Cerebellar nuclear complex (tissue), 1 donor: Measurements from ENCODE around the gene VIPAS39.

Experiments used
- DNase-seq, 2 experiments: peaks; one replicate each; lab custom pipeline; 2025; lab: John Stamatoyannopoulos, UW

The VIPAS39 gene

DNA sequence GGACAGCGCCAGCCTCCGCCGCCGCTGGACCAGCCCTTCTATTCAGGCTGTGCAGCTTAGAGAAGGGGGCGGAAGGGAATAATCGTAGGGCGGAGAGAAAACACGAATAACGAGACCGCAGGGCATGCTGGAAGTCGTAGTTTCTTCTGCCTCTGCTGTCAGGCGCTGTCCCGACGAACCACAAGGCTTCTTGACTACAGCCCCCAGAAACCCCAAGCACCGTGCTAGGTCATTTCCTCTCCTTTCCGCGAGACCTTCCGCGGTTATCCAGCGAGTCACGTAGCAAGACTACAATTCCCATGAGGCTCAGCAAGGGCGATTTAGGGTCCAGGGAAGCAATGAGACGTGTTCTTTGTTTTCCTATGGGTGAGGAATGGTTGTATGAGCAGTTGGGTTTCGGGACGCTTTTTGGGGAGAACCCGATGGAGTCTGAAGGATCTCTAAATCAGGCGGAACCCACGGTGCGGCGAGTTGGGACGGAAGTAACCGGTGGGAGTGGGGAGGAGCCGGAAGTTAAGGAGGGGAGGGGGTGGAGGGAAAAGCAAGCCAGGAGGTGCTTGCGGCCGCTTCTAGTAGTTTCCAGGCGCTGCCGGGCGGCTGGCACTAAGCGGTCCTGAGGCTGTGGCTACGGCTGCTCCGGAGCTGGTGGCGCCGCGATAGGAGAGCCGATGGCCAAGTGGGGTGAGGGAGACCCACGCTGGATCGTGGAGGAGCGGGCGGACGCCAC lies at the start of gene VIPAS39, which contains the start of gene AHSA1:
Gene VIPAS39 (minus strand): TSS at position 80 of the 727 bp plus-strand sequence. CDS start 3,499 bp downstream, outside the sequence.
Gene AHSA1 (plus strand): TSS at position 572 of the 727 bp plus-strand sequence. CDS start 97 bp downstream, at position 669.
- peak; percentile 71 to 93 for DNase-seq

DNA sequence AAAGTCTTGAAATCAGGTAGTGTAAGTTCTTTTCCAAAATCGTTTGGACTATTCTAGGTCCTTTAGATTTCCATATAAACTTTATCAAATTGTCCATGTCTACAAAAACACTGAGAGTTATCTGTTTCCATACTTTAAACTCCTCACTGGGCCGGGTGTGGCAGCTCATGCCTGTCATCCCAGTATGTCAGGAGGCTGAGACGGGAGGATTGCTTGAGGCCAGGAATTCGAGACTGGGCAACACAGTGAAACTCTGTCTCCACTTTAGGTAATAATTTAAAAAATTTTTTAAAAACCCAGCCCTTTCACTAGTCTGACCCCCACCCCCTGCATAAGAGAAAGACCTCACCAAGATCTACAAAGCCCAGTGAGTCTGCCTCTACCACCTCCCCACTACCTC lies 47.6 kb upstream of the VIPAS39 start:
- no peak for DNase-seq

DNA sequence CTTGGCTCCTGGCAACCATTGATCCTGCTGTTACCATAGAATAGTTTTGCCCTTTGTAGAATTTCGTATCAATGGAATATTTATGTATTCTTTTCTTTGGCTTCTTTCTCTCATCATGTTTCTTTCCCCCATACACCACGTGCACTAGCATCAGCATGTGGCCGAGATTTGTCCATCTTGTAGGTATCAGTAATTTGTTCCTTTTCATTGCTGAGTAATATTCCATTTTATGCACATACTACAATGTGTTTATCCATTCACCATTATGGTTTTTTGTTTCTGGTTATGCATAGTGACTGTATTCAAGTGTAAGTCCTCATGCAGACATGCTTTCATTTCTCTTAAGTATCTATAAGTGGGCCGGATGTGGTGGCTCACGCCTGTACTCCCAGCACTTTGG lies 45.7 kb upstream of the VIPAS39 start:
- DNase-seq: no peak

DNA sequence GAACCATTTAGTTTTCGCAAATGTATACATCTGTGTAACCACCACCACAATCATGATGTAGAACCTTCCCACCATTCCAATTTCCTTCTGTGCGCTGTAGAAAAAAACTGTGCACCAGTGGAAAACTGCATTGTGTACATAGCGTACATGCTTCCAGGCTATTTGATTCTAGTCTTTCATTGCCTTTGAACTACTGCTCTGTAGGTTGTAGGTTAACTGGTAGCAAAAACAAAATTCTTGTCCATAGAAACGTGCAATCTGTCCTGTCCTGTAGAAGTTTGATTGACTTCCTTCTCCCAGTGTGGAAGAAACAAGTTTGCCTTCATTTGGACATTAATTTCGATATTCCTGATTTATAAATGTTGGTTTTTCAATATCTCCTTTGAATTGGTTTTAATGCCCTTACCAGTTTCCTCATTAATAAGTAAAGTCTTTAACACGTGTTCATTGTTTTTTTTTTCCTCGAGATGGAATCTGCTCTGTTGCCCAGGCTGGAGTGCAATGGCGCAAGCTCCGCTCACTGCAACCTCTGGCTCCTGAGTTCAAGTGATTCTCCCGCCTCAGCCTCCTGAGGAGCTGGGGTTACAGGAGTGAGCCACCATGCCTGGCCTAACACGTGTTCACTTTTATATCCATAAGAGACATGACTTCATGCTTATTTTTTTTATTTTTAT lies 44.8 kb upstream of the VIPAS39 start:
- DNase-seq: no peak

DNA sequence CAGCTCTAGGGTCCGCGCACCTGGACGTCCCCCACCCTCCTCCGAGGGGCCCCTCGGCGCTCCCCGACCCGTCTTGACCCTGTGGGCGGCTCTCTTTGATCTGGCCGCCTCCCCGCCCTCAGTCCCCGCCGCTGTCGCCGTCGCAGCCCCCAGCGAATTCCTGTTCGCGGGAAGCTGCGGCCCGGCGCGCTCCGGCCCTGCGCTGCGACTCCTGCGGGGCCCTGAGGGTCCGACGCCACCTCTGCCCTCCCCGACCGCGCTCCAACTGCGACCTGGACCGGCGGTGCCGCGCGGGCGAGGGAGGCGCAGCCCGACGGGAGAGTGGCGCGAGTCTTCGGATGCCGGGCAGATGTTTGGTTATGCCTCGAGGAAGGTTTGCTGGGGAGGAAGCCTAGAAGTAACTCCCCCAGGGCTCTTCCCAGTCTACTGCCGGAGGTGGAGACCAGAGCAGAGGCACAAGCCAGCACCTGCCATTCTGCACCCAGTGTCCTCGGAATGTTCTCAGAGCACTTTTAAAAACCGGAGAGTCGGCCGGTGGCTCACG lies 41.7 kb upstream of the VIPAS39 start:
- DNase-seq: no peak

DNA sequence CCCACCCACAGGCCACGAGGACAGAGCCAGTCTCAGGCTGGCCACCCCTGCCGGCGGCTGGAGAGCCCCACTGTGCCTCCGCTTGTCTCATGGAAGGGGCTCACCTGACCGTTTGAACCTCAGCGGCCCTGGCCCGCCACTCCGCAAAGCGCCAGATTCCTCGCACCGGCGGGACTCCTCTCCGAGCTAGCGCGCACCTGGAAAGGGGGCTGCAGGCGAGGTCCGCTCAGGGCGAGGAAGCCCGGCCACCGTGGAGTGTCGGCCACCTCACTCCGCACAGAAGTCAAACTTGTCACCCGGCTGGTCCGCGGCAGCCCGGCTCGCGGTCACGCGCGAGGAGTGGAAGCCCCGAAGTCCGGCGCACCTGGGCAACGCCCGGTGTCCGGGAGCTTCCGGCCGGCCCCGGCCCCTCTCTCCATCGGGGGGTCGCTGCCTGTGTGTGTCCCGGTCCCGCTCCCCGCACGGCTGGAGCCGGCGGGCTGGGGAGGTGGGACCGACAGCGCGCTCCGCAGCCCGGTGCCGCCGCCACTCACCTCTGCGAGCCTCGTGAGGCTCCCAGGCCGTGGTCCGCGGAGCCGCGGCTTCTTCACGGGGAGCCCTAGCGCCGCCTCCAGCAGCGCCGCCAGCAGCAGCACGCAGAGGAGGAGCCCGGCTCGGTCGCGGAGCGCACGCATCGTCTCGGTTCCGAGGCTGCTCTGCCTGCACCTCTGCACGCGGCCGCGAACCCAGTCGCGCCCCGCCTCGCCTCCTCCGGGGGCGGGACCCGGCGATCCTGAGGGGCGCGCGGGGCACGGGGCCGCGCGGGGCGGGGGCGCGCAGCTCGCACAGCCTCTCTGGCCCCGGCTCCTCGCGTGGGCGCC lies 40.9 kb upstream of the VIPAS39 start, which contains the start of gene ISM2:
Gene ISM2 (minus strand): TSS at position 697 of the 860 bp plus-strand sequence. CDS start 23 bp downstream, at position 674.
- DNase-seq: no peak

DNA sequence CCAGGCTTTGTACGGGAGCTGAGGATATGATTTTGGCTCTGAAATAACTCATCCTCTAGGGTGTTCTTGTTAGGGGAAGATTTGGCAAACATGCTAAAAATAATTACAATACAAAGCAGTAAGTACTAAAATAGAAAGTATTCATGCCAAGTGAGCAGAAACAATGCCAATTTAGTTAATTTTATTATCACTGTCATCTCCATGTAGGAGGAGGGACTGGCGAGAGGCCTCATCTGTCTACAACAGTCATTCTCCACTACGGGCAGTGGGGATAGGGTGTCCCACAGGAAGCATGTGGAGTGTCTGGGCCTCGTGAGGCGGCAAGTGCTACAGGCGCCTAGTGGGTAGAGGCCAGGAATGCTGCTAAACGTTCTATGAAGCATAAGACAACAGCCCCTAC lies 37.9 kb upstream of the VIPAS39 start:
- no peak for DNase-seq

DNA sequence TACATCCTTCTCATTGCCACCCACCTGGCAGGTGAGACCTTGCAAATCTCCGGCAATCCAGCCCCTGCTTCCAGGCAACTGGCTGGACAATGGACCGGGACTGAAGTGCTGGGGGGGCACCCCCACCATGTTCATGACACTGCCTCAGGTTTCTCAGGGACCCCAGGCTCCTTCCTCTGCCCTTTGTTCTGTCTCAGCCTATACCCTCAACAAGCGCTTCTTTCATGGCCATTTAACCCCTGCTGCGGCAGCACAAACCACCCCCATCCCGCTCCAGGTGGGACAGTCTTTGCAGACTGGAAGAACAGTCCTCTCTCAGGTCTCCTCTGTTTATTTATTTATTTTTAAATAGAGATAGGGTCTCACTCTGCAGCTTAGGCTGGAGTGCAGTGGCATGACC lies 33.7 kb upstream of the VIPAS39 start:
- no peak for DNase-seq

DNA sequence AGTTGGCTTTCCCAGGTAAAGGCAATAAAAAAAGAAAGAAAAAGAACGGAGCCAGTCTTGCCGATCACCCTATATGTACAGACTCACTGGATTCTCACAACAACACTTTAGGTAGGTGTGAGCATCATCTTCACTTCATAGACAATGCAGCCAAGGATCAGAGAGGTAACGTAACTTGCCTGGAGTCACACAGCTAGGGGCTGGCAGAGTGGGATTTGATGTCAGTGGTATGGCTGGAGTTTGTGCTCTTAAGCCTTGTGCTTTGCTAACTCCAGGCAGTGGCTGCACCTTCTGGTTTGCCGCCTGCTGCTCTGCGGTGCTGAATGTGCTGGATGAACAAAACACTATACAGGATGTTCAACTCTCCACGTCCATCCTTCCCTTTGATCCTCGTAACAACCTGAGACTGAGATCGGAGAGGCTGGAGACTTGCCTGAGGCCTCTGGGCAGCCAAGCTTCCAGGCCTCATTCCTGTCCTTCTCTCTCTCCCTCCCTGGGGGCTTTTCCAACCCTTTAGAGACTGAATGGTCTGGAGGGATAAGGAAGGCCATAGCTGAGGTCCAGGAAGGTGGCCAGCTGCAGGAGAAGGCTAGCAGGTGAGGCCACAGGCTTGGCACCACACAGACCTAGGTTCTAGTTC lies 33.1 kb upstream of the VIPAS39 start:
- no peak for DNase-seq

DNA sequence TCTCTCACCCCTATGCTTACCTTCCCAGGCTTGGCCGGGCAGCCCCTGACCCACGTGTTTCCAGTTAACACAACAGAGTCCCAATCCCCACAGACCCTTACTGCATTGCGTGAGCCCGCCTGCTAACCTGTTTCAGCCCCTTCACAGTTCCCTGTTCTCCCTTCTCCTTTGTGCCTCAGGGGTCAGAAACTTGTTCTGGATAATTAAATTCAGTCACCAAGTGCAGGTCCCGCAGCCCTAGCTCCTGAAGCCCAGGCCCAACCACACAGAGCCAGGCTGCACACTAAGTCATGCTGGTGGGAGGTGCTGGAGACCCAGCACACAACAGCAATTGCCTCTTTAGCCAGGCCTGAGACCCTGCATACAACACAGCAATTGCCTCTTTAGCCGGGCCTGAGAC lies 31.6 kb upstream of the VIPAS39 start:
- DNase-seq: no peak

DNA sequence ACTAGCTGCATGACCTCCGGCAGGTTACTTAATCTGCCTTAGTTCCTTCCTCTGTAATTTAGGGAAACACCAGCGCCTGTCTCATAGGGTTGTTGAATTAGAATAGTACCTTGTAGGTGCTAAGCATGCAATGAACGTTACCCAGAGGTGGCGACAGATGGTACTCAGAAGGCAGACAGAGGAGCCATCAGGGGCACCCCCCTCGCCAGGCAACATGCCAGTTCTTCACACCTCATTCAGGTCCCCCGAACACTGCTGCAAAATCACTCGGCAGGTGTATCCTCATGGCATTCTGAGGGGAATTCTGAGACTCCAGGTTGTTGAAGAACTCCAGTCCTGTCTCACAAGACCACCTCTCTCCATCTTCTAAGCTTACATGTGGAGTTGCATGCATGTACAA lies 31.2 kb upstream of the VIPAS39 start:
- DNase-seq: no peak

DNA sequence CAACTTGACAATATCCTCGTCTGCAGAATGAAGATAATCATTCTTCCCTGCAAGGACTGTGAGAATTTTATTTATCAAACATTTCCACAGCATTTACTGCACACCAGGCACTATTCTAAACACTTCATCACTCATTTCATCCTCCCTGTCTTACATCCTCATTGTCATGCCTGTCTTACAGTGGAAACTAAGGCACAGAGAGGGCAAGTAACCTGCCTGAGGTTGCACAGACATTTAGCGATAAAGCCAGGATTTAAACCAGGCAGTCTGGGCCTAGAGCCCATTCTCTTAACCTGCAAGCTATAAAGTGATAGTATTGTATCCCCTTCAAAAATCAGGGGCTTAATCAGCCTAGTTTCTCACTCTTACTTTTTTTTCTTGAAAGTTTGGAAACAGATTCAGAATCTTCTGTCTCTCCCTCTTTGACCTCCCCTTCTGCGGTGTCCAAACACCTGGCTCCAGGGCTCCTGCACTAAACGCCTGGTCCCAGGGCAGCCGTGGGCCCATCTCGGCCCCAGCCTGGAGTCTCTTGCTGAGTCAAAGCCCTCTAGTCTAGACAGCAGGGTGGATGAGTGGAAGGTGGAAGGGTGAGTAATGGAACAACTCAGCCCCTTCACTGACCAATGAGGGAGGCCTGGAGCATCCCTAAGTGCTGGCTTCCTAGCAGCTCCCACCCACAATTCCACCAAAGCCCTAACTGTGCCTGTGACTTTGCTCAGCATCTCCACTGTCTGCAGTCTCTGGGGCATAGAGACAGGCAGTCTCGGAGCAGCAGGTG lies 28.7 kb upstream of the VIPAS39 start:
- no peak for DNase-seq

DNA sequence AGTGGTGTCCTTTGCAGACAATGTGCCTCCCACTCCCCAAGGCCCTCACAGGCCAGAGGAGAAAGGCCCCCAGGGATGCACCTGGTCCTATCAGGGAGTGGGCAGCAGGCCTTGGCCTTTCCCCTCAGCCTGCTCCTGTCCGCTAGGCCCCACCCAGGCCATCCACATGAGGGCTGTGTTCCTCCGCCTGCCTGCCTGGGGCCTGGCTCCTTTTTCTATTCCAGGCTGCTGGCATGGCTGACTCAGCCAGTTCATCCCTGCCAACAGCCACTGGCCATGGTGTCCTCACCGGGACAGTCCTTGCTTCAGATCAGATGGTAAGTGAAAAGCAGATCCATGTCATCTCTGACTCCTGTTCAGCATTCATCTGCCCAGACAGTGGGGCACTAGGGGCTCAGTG lies 27.9 kb upstream of the VIPAS39 start:
- DNase-seq: no peak

DNA sequence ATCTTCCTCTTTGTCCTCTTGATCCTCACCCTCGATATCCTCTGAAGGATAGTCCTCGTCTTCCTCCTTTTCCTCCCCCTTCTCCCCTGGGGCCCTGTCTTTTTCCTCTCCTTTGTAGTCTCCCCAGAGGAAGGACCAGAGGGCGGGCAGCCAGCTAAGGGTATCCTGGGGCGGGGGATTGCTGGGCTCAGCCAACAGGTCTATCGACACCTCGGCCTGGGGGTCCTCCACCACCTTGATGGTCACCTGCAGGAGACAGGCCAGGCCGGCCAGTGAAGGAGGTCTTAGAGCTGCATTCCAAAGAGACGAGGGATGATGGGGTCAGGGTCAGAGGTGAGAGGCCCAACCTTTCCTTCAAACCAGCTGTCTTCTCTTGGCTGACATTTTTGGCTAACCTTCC lies 25.0 kb upstream of the VIPAS39 start:
- DNase-seq: no peak

DNA sequence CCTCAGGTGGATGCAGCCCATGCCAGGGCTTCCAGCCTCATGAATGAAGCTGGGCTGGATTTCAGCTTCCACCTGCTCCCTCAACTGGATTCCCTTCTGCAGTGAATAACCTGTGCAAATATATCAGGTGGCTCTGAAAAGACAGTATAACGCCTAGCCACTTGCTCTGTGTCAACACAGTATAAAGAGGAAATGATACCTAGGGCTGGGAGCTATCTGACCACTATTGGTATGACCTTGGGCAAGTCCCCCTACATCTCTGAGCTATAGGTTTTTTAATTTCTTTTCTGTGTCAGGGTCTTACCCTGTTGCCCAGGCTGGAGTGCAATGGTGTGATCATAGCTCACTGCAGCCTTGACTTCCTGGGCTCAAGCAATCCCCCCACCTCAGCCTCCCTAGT lies 21.4 kb upstream of the VIPAS39 start:
- DNase-seq: no peak

DNA sequence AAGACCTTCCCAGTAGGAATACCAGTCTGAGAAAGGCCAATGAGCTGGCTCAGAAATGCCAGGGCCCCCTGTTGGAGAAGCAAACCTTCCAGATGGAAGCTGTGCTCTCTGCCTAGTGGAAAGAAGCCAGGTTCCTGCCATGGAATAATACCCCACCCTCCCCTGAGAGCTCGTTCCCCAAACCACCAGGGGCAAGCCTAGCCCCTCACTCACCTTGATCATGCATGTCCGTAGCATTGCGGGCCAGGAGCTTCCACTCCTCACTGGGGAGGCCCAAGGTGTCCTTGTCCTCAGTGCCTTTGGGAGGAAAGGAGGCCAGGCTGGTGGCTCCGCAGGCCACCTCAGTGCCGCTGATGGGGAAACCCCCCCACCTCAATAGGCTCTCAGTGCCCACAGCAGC lies 20.6 kb upstream of the VIPAS39 start:
- no peak for DNase-seq

DNA sequence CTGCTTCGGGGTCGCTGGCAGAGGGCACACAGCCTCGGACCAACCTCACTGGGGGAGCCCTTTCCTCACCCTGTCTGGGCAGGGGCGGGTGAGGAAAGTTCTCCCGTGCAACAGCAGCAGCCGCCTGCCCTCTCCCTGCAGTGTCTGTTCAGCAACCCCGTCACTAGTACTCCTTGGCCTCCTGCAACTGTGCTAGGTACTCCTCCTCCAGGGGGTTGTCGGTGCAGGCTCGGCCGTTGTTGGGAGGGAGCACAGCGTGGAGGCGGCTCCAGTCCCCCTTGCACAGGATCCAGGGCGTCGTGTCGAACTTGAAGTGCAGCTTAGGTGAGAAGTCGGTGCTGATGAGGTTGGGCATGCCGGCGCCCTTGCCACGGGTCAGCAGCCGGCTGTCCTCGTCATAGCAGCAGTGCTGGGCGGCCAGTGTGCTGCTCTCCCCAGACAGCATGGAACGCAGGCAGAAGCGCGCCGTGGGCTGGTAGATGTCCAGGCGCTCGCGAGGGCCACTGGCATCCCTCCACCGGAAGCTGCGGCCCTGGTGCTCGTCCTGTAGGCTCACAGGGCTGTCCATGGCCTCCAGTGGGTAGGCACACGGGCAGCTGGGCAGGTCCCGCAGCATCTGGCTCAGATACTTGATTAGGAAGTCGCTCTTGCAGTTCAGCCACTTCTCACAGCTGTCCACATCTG lies 18.2 kb upstream of the VIPAS39 start:
- no peak for DNase-seq

DNA sequence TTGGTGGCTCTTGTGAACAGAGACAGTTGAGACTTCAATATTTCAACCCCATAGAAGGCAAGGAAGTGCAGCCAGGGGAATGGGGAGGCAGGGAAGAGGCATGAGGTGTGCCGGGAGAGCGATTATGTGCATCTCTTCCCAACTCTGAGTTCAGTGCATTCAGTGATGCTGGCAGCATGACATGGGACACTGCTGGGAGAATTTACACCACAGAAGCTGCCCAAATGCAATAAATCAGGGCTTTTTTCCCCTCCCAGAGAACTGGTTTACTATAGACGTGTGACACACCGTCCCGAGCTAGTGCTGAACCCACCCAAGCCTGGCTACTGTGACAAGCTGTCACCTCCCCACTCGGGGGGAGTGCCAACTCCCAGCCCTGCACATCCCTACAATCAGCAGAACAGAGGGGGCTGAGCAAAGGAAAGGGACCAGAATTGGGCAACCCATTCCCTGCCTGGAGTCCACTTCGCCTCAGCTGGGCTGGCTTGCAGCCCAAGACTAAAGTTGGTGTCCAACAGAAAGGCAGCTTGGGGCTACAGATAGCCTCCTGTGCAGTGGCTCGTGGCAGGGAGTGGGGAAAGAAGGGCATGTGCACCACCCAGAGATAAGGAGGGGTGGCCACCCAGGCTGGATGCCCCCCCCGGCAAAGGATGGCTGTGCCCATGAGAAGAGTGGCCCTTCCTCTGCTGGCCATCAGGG lies 17.2 kb upstream of the VIPAS39 start:
- DNase-seq: no peak

DNA sequence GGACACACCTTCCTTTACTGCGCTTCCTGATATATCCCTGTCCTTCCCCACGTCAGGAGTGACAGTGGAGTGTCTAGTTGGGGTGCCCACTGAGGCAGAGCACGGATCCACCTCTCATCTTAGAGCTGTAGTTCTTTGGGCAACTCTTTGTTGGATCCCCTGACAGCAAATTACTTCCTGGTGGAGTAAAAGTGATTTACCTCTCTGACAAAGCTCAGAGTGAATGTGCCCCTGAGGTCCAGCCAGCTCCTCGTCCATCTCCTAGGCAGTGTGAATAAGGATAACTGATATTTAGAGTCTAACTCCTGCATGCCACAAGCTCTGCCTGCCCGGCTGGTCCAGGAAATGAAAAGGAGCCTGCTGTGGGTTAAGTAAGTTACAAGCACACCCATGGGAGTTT lies 16.5 kb upstream of the VIPAS39 start:
- DNase-seq: no peak
